ENCODE measurements around the gene CD82.

DNA sequence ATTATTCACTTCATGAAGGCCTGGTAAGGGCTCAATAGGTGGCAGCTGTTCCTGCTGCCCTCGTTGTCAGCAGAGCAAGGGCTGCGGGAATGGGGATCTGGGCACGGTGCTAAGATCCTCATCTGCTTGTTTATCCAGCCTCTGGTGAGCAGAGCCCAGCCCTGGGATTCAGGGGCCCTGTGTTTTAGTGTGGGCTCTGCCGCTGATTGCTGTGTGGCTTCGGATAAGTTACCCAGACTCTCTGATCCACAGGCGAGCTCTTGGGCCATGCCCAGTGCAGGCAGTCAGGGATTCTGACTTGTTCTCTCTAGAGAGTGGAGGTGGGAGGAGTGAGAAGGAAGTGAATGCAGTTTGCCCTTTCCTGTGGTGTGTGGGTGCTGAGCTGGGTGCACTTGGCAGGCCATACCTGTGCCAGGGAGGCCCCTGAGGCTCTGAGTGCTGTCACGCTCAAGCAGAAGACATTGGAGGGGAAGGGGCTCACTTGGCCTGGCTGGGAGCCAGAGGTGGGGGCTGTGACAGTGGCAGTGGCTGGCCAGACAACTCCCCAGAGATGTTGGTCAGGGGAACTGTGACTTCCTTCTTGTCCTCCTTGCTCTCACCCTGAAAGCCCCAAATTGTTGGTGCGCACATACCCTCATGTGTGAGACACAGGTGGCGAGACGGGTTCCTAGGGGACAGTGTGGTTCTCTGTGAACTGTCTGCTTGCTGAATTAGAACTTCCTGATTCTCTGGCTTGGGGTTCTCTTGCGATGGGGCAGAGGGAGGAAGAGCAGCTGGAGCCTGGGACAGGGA lies 43.7 kb downstream of the CD82 start:
- TF ChIP-seq, protein P1, sequence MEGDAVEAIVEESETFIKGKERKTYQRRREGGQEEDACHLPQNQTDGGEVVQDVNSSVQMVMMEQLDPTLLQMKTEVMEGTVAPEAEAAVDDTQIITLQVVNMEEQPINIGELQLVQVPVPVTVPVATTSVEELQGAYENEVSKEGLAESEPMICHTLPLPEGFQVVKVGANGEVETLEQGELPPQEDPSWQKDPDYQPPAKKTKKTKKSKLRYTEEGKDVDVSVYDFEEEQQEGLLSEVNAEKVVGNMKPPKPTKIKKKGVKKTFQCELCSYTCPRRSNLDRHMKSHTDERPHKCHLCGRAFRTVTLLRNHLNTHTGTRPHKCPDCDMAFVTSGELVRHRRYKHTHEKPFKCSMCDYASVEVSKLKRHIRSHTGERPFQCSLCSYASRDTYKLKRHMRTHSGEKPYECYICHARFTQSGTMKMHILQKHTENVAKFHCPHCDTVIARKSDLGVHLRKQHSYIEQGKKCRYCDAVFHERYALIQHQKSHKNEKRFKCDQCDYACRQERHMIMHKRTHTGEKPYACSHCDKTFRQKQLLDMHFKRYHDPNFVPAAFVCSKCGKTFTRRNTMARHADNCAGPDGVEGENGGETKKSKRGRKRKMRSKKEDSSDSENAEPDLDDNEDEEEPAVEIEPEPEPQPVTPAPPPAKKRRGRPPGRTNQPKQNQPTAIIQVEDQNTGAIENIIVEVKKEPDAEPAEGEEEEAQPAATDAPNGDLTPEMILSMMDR (conservative IDR thresholded peaks at IDR 0.05) = no peak
- no peak for TF ChIP-seq EZH2 (IDR thresholded peaks at IDR 0.05; ENCODE audit: low read depth)
